22Rv1 (cell line): Measurements from ENCODE around the gene P2RX2.

Experiments
- H3K27ac ChIP-seq: fragments of 450-650 bp; 2 replicates; pipeline ENCODE4 v1.5.1; 2017
- CTCF ChIP-seq: fragments of 450-650 bp; IDR thresholded peaks from 2 replicates; pipeline ENCODE4 v1.5.1; 2017; ENCODE audit warnings: mild to moderate bottlenecking
- ZFX ChIP-seq: fragments of 450-650 bp; IDR thresholded peaks from 2 replicates; pipeline ENCODE4 v1.6.1; 2017; ENCODE audit warnings: antibody characterized with exemption, borderline replicate concordance

Gene P2RX2

GRCh38 chr12:132597333-132598316, 21.0 kb upstream of the P2RX2 start:
- TF ChIP-seq ZFX (no peak), CTCF (no peak)
- no peak overlapping the region for H3K27ac ChIP-seq

- H3K27ac ChIP-seq: peak overlapping the region; percentile 65; the same call in 1 of the 2 replicates
Measured at GRCh38 chr12:132599502-132599901, 19.1 kb upstream of the P2RX2 start.

GRCh38 chr12:132600048-132601032, 18.2 kb upstream of the P2RX2 start:
- peak overlapping the region; percentile 65; the same call in 1 of the 2 replicates for H3K27ac ChIP-seq

GRCh38 chr12:132601171-132601883, 17.2 kb upstream of the P2RX2 start:
- no peak overlapping the region for H3K27ac ChIP-seq
- TF ChIP-seq CTCF (no peak), ZFX (no peak)

More at GRCh38 chr12:132600048-132601032, 18.2 kb upstream of the P2RX2 start:
- TF ChIP-seq CTCF: peak; percentile 96
- TF ChIP-seq ZFX: no peak

- TF ChIP-seq ZFX (no peak), CTCF (no peak)
- H3K27ac ChIP-seq: no peak overlapping the region
Measured at GRCh38 chr12:132602572-132603239, 15.9 kb upstream of the P2RX2 start.

GRCh38 chr12:132603240-132604150, 15.1 kb upstream of the P2RX2 start:
- TF ChIP-seq CTCF (no peak), ZFX (no peak)
- no peak overlapping the region for H3K27ac ChIP-seq
